ENCODE measurements around the gene DPEP3.

Gene DPEP3

GRCh38 chr16:67928561-67929364 is 51.5 kb downstream of the DPEP3 start:
- no peak for DNase-seq (ENCODE audit: low read depth, low spot score)
- ChIA-PET POLR2A (no interaction called here), CTCF (interaction anchor here (0.7 to 16.7 kb wide), 31 partner anchors 8 to 444 kb away, joined by 3 to 227 read pairs (median 4); partner anchors contain the start of genes NRN1L and PSMB10)
- no peak overlapping the region for H3K4me3 ChIP-seq (ENCODE audit: low read depth, low read length)
- TF ChIP-seq, protein P1, sequence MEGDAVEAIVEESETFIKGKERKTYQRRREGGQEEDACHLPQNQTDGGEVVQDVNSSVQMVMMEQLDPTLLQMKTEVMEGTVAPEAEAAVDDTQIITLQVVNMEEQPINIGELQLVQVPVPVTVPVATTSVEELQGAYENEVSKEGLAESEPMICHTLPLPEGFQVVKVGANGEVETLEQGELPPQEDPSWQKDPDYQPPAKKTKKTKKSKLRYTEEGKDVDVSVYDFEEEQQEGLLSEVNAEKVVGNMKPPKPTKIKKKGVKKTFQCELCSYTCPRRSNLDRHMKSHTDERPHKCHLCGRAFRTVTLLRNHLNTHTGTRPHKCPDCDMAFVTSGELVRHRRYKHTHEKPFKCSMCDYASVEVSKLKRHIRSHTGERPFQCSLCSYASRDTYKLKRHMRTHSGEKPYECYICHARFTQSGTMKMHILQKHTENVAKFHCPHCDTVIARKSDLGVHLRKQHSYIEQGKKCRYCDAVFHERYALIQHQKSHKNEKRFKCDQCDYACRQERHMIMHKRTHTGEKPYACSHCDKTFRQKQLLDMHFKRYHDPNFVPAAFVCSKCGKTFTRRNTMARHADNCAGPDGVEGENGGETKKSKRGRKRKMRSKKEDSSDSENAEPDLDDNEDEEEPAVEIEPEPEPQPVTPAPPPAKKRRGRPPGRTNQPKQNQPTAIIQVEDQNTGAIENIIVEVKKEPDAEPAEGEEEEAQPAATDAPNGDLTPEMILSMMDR (IDR thresholded peaks at IDR 0.05; ENCODE audit: insufficient read depth, low read length, missing control alignments): peak; percentile 94

DNA sequence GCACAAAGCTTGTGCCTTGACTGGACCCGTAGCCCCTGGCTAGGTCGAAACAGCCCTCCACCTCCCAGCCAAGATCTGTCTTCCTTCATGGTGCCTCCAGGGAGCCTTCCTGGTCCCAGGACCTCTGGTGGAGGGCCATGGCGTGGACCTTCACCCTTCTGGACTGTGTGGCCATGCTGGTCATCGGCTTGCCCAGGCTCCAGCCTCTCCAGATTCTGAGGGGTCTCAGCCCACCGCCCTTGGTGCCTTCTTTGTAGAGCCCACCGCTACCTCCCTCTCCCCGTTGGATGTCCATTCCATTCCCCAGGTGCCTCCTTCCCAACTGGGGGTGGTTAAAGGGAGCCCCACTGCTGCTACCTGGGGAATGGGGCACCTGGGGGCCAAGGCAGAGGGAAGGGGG is 52.2 kb downstream of the DPEP3 start:
- DNase-seq (ENCODE audit: low read depth, low spot score): no peak
- TF ChIP-seq, protein P1 (IDR thresholded peaks at IDR 0.05; ENCODE audit: insufficient read depth, low read length, missing control alignments): no peak

GRCh38 chr16:67927131-67927941 is 53.0 kb downstream of the DPEP3 start:
- ChIA-PET CTCF (interaction anchor here (1.1 to 16.7 kb wide), 13 partner anchors 7 to 433 kb away, joined by 3 to 227 read pairs (median 8); partner anchors contain the start of genes NRN1L and PSMB10), POLR2A (no interaction called here)
- no peak overlapping the region for H3K4me3 ChIP-seq (ENCODE audit: low read depth, low read length)
- TF ChIP-seq, protein P1 (IDR thresholded peaks at IDR 0.05; ENCODE audit: insufficient read depth, low read length, missing control alignments): no peak
- no peak for DNase-seq (ENCODE audit: low read depth, low spot score)

More for the DNA sequence above, 52.2 kb downstream of the DPEP3 start:
- no peak overlapping the region for H3K4me3 ChIP-seq (ENCODE audit: low read depth, low read length)
- CTCF ChIA-PET: interaction anchor here (0.8 to 16.7 kb wide), 27 partner anchors 8 to 434 kb away, joined by 3 to 227 read pairs (median 5); partner anchors contain the start of genes NRN1L and PSMB10
- POLR2A ChIA-PET: no interaction called here

DNA sequence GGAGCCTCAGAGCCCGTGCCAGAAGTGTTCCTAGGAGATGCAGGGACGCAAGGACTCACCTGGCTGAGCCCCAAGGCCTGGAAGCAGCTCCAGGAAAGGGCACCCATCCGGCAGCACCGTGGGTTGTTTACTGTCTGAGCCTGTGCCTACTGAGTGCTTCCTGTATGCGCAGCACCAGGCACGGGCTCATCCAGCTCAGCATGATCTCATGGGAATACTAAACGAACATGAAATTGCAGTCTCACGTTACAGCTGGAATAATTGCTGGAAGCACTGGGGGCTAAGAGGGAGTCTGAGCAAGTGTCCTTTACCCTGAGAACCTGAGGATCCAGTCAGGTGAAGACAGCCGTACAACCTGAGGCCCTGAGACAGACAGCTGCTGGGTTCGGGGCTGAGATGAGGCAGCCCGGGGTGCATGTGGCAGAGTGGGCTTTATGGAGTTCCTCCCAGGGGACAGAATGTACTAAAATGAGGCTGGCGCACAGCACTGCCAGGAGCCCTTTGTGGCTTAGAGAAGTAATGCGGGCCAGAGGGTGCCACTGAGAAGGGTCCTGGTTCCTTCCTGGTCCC is 54.0 kb downstream of the DPEP3 start:
- no peak for DNase-seq (ENCODE audit: low read depth, low spot score)
- CTCF ChIA-PET: interaction anchor here (0.9 to 16.7 kb wide), 8 partner anchors 8 to 405 kb away, joined by 3 to 227 read pairs (median 14); partner anchors contain the start of gene NRN1L
- POLR2A ChIA-PET: no interaction called here
- H3K4me3 ChIP-seq (ENCODE audit: low read depth, low read length): no peak overlapping the region
- TF ChIP-seq, protein P1 (IDR thresholded peaks at IDR 0.05; ENCODE audit: insufficient read depth, low read length, missing control alignments): peak; percentile 12
